IPS DF 19.7 (cell line): ENCODE measurements around the gene UGGT2.
"Not testable (repeated sequence)": the region's sequence is repeated elsewhere in the genome, so short reads cannot be mapped to it uniquely, and the experiment has no call there.

Experiments
- DNase-seq: peaks from one replicate; pipeline ENCODE4 v3.0.0-alpha.2; 2013; ENCODE audit warnings: low read depth, low spot score

UGGT2 gene

DNA sequence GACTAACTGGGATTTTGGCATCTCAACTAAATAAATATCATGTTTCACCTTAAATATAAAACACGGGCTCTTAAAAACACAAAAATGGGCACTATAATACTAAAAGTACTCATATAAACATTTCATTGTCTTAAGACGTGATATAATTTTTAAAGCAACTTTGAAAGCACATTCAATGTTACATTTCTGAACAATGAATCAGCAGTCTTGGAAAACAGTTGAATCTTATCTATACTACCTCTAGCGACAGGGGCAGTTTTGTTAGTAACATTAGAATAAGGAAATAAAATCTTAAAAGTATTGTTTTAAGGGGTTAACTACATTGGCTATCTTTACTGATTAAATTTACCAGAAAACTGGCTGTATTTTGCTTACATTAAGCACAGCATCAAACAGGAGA is 156.9 kb downstream of the UGGT2 start:
- no peak for DNase-seq

DNA sequence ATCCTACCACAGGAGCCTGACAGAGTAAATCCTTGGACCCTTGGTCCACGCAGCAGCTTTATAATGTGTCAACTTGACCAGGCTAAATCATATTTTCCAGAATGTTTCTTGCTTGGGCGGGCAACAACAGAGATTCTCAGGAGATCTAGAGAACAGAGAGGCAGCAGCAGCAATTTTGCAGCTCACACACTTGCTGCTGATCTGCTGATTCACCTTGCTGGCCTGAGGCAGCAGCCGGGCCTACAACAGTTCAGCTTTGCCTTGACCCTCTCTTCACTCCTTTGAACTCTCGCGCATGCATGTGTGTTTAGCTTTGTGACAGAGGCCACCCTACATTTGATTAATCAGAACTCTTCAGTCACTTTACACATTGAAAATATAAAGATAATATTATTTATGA is 159.3 kb downstream of the UGGT2 start:
- no peak for DNase-seq

DNA sequence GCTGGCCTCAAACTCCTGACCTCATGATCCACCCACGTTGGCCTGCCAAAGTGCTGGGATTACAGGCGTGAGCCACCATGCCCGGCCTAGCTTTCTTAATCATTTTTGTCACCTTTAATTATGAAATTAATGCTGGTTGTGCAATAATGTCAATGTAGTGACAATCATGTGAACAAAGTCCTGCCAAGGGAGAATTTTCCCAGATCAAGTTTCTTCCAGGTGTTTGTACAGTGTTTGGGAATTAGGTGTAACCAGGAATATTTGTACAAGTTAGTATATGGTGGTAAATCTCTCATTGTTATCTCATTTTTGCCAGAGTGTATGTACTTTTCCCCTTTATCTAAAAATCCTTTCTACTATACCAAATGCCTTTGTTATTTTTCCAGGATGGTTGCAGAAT is 171.1 kb downstream of the UGGT2 start:
- no peak for DNase-seq

DNA sequence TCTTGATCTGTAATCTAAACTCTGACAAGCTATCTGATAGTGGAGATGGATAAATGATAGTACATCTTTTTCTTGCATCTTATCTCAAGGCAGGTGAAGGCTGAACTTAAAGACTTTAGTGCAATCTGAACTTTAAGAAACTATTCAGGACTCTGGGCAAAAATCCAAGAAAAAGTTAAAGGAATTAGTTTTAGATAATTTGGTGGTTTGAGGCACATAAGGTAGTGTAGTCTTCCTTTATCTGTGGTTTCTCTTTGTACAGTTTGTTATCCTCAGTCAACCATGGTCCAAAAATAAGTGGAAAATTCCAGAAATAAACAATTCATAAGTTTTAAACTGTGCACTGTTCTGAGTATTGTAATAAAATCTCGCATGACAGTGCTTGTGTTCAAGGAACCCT is 172.9 kb downstream of the UGGT2 start:
- DNase-seq, result no peak

DNA sequence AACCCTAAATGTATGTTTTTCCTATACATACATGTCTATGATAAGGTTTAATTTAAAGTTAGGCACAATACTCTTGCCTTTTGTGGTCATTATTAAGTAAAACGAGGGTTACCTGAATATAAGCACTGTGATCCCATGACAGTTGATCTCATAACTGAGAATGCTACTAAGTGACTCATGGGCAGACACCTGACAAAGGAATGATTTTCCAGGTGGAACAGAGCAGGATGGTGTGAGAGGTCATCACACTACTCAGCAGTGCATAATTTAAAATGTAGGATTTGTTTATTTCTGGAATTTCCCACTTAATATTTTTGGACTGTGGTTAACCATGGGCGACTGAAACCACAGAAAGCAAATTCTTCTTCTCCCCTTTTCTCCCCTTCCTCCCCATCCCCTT is 178.9 kb downstream of the UGGT2 start:
- no peak for DNase-seq

DNA sequence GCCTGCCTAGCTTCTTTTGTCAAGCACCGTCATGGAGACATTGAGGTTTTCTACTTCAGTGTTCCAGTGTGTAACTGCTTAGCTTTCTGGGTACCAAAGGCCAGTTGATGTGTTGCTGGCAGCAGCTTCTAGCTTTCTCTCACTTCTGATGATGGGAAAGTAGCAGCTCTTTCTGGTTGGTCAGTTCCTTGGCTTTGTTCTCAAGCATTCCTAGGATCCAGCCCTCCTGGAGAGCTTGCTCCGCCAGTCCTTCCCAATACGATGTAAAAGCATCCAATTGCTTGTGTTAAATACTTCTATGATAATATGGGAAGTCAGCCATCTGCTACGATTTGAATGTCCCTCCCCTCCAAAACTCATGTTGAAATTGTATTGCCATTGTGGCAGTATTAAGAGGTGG is 182.8 kb downstream of the UGGT2 start:
- DNase-seq, result no peak

DNA sequence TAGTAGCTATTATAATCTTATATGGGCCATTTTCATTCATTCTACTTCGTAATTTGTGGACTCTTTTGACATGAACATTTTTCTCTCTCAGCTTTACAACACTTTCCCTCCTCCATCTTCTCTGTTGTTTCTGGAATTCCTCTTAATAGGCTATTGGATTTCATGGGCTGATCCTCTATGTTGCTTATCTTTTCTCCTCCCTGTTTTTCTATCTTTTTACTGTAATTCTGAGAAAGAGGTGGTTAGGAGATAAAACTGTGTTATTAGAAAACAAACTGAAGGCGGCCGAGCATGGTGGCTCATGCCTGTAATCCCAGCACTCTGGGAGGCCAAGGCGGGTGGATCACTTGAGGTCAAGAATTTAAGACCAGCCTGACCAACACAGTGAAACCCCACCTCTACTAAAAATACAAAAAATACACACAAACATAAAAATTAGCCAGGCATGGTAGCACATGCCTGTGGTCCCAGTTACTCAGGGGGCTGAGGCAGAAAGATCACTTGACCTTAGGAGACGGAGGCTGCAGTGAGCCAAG is 188.1 kb downstream of the UGGT2 start:
- DNase-seq, result no peak

DNA sequence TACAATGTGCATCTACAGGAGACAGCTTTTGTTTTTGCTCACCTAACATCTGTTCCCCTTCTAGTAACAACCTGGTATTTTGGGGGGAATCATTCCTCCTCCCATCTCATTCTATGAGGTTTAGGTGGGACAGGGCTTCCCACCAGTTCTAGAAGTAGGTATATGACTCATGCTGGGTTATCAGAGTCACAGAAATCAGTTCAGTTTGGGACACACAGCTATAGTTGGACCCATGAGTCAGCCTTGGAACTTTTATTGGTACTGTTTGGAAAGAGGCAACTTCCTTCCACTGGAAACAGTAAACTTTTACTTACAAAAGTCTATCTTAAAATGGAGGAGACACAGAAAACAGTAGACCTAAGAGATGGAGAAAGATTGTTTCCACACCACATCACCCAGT is 190.8 kb downstream of the UGGT2 start:
- DNase-seq, result no peak

DNA sequence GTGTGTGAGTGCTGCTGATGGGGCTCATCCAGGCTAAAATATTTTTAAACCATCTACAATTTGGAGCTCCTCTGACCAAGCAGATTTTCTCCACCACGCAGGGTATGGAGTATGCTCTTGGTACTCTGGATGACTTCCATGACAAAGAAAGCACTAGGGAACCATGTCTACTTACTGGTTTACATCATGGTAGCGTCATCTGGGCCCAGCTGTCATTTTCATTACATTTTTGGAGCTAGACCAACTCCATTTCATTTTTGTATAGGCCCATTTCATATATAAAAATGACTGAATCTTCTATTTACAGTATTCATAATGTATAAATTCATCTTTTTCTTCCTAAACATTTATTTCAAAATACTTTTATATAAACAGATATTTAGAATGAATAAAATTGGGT is 191.9 kb downstream of the UGGT2 start:
- DNase-seq, result no peak

DNA sequence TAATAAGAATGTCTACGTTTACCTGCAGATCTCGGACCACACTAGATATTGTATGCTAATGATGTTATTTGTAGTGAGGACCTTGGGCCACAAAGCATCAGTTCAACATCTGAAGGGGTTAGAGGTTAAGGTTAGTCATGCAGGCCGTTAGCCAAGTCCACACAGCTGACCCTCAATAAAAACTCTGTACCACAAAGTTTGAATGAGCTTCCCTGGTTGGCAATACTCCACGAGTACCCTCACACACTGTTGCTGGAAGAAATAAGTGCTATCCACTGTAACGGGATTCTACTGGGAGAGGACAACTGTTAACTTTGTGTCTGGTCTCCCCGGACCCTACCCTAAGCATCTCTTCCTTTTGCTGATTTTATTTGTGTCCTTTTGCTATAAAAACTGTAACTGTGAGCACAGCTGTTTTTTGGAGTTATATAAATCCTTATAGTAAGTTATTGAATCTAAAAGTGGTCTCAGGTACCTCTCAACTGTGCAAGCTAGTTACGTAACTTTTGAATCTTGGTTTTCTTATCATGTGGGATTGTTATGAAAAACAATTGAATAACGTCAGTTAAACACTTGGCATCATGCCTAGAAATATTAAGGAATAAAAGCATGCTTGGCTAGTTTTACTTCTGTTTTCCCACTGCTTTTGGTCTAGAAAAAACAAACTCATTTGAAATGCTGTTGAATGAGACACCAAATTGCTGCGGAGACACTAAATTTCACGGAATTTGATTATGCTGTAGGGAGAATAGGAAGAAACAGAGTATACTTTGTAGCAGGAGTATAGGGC is 194.7 kb downstream of the UGGT2 start:
- no peak for DNase-seq

DNA sequence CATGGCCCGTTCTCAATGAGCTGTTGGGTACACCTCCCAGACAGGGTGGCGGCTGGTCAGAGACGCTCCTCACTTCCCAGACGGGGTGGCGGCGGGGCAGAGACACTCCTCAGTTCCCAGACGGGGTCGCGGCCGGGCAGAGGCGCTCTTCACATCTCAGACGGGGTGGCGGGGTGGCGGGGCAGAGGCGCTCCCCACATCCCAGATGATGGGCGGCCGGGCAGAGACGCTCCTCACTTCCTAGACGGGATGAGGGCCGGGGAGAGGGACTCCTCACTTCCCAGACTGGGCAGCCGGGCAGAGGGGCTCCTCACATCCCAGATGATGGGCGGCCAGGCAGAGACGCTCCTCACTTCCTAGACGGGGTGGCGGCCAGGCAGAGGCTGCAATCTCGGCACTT is 207.5 kb downstream of the UGGT2 start:
- DNase-seq, result not testable (repeated sequence)

DNA sequence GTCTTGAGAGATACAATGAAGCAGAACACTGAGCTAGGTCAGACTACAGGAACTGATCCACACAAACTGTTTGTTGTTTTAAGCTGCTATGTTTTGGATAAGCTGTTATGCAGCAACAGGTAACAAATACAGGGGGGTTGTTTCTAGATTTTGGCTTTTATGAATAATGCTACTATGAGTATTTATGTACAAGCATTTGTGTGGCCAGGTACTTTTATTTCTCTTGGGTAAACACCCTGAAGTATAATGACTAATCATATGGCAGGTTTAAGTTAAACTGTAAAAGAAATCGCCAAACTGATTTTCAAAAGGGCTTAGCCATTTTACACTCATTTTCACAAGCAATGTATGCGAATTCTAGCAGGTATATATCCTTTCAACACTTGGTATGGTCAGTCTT is 210.3 kb downstream of the UGGT2 start:
- DNase-seq, result no peak

DNA sequence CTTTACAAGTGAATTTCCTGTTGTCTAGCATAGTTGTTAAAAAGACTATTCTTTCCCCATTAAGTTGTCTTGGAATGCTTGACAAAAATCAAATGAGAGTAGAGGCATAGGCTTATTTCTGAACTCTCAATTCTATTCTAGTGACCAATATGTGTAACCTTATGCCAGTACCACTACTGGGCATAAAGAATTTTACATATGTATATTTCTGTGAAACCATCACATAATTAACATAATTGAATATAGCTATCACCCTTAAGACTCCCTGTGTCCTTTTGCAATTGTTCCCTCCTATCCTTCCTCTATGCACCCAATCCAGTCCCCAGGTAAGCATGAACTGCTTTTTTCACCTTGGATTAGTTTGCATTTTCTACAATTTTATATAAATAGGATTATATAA is 211.3 kb downstream of the UGGT2 start:
- no peak for DNase-seq

DNA sequence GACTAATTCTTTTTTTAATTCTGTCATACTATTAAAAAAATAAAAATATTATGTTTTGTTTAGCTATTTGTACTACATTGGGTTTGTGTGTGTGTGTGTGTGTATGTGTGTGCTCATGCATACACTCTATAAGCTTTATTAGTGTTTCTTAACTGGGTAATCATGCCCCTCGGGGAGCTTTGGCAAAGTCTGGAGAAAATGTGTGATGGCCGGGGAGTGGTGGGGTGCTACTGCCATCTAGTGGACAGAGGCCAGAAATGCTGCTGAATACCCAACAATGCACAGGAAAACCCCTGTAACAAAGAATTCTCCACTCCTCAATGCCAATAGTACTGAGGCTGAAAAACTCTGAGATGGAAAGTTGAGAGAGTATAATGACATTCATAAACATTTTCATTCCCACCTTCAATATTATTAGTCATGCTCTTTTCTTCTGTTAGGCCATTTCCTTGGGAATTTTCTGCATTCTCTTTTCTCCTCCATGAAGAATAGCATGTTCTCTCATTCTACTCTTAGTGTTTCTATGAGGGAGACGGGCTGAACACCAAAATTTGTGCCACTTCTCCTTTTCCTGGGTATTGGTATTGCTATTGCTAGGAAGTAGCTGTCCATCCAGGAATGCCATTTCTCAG is 219.0 kb downstream of the UGGT2 start:
- peak; percentile 30 for DNase-seq

DNA sequence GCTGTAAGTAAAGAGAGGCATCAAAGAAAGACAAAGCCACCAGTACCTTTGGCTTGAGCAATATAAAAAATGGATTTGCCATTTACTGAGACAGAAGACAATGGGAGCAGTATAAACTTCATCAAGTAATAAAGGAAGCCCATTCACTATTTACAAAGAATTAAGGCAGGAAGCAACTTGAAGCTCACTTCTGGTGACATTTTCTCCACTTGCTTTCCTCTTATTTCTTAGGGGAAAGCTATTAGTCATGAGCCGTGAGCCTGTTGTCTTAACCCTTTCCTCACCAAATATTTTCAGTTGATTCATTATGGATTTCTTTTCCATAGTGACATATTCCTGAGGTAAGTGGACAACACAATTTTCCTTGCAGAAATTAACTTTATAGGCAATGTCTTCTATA is 219.5 kb downstream of the UGGT2 start:
- no peak for DNase-seq

DNA sequence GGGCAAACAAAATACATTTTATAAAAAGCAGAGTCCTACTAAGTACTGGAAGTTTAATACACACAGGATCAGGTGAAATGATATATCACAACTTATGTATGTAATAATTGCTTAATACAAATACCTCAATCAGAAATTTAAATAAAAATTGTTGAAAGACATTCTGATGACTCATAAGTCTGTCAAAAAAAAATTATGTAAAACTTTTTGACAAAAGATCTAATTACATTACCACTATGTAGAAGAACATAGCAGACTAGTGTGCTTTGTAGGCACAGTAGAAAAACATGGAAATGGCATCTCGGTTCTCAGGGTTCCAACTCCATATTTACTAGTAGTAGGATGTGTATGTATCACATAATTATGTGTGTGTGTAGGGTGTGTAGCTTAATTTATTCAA is 220.1 kb downstream of the UGGT2 start:
- DNase-seq, result no peak

DNA sequence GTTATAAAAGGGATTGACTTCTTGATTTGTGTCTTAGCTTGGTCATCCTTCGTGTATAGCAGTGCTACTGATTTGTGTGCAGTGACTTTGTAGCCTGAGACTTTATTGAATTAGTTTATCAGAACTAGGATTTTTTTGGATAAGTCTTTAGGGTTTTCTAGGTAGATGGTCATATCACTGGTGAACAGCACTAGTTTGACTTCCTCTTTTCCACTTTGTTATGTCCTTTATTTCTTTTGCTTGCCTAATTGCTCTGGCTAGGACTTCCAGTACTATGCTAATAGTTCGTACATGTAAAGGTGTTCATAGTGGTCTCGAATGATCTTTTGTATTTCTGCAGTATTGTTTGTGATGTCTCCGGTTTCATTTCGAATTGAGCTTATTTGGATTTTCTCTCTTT is 230.9 kb downstream of the UGGT2 start:
- DNase-seq, result no peak

DNA sequence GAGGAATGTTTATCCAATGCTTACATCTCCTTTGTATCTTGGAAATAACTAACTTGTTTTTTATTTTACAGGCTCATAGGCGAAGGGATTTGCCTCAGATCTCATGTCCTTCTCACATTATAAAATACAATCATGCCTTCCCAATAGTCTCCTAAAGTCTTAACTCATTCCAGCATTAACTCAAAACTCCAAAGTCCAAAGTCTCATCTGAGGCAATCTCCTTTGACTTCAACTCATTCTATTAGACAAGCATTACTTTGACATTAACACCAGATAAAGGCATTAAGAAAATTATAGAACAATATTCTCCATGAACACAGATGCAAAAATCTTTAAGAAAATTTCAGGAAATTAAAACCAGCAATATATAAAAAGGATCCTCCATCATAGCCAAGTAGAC is 238.7 kb downstream of the UGGT2 start:
- no peak for DNase-seq

DNA sequence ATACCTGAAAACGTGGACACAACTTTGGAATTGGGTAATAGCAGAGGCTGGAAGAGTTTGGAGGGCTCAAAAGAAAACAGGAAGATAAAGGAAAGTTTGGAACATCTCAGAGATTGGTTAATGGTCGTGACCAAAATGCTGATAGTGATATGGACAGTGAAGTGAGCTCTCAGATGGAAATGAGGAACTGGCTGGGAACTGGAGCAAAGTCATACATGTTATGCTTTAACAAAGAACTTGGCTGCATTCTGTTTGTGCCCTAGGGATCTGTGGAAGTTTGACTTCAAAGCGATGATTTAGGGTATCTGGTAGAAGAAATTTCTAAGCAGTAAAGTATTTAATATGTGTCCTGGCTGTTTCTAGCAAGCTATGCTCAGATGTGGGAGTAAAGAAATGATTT is 240.1 kb downstream of the UGGT2 start:
- no peak for DNase-seq

DNA sequence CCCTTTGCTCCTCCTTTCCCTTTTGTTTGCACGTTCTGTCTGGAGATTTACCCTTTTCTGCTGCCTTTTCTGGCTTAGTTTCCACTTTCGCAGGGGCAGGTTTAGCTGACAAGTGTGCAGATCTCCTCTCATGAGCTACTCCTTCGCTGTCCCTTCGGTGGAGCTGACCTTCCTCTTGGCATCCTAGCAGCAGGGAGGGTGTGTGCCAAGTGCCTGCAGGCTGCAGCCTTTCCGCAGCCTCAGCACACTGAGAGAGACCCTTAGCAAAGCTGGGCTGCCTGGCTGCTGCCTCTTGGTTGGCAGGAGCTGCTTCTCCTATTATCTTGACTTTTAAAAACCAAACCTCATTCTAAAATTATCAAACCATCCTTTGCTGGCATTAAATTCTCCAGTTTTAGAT is 243.8 kb downstream of the UGGT2 start:
- no peak for DNase-seq

DNA sequence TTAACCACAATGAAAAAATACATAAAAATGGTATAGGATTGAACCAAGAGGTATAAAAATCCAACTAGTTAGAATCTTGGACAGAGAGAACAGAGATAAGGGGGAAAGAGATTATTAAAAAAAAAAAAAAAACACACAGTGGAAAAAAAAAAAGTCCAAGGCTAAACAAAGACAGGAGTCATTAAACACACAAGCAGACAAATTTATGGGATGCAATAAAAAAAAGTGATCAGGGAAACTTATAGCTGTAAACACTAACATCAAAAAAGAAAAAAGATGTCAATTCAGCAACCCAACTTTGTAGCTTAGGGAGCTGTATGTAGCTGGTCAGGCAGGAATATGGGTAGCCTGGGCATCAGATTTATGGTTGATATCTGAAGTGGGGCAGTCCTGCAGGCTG is 247.3 kb downstream of the UGGT2 start:
- no peak for DNase-seq

DNA sequence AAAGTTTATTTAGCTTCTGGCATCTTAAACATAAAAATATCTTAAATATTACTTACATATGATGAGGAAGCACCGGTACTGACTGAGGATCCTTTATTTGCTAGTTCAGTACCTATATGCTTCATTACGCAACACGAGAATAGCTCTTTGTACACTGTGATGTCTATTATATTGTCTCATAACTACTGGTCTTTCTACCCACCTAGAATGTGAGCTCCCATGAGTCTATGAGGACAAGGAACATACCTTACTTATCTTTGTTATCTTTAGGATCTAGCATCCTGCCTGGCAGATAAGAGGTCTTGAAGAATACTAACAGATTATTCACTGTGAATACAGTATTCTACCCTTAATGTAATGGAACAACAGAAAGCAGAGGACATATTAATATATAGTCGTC is 251.4 kb downstream of the UGGT2 start:
- DNase-seq, result no peak

DNA sequence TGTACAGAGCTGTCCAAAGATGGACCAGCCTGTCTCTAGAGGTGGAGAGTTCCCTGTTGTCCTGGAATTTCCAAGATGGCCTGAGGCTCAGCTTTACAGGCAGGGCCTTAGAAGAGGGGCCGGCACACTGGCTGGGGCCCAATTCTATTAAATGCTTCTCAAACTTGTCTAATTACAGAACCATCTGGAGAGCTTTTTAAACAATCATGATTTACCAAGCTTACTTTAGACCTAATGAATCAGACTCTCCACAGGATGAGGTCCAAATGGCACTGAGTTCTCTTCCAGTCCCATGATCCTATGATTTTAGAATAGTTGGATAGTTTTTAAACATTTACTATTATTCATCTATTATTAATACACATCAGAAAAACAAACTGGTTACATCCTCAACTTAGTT is 252.8 kb downstream of the UGGT2 start:
- DNase-seq, result no peak
